GM18511 (cell line): Measurements from ENCODE around the gene ABHD16B.
"Not testable (repeated sequence)": the region's sequence is repeated elsewhere in the genome, so short reads cannot be mapped to it uniquely, and the experiment has no call there.

Experiments used
- ATAC-seq: cut with Tn5 transposase; IDR thresholded peaks from one replicate; pipeline ENCODE4 v1.9.1; 2021; ENCODE audit warnings: mild to moderate bottlenecking, moderate library complexity; ENCODE audit not compliant: unreplicated experiment

ABHD16B gene

DNA sequence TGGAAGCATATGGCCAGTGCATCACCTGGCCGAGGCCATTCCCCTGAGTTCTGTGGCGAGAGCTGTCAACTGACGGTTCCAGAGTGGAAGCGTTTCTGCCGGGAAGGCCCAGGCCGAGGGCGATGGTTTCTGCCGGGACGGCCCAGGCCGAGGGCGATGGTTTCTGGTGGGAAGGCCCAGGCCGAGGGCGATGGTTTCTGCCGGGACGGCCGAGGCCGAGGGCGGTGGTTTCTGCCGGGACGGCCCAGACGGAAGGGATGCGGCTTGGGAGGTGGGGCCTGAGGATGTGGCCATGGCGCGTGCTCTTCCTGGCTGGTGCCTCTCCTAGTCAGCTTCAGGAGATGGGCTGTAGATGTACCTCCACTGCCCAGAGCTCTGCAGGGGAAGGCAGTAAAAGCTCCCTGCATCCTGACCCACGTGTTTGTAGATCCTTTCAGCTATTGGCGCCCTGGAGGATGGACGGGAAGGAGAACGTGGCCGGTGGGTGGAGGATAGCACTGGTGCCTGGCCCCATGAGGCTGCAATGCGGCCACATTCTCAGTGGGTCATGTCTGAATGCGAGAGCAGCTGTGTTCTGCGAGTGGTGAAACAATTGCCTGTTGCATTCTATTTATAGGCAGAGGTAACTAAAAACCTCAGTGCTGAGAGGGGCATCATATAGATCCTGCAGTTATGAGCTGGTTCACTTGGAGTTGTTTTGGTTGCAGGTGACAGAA is 16.6 kb downstream of the ABHD16B start:
- no peak for ATAC-seq

GRCh38 chr20:63878899-63879663 is 17.8 kb downstream of the ABHD16B start:
- no peak for ATAC-seq

DNA sequence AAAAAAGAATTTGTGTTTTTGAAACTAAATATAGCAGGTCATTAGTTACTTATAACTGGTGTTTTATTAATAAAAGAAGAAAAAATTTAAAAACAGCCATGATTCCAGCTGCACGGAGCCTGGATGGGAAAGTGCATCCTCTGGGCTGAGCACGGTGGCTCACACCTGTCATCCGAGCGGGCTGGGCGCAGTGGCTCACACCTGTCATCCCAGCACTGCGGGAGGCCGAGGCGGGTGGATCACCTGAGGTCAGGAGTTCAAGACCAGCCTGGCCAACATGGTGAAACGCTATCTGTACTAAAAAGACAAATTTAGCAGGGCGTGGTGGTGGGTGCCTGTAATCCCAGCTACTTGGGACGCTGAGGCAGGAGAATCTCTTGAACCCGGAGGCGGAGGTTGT is 19.6 kb downstream of the ABHD16B start:
- not testable (repeated sequence) for ATAC-seq

DNA sequence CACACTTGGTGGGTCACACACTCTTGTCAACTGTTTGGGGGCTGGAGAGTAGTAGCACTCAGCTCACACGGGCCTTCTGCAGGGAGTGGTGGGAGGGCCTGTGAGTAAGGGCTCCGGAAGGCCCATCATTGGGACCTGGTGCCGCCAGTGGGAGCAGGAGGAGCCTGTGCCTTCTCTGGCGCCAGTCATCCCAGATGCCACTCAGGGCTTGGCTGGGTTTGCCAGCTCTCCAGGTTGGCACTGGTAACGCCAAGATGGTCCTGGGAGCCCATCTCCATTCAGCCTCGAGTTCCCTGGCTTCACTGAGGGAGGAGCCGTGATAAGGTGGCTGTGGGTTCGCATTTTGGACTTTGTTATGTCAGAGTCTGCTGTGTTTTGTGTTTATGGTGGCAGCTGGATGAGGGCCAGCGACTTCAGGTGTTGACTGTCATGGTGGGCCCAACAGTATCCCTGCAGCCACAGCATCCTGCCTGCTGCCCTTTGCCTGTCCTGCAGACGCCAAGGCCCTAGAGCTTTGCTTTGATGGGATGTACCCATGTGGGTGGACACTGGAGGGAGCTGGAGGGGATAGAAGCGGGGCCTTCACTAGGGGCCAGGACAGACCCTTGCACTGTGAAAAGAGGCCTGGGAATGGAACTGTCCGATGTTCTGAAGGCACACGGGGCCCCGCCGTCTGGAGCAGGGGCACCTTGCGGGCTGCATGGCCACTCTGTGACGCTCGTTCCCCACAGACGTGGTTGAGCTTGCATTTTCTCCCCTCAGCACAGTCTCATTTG is 20.3 kb downstream of the ABHD16B start:
- ATAC-seq: no peak

GRCh38 chr20:63882257-63883200 is 21.2 kb downstream of the ABHD16B start:
- no peak for ATAC-seq

DNA sequence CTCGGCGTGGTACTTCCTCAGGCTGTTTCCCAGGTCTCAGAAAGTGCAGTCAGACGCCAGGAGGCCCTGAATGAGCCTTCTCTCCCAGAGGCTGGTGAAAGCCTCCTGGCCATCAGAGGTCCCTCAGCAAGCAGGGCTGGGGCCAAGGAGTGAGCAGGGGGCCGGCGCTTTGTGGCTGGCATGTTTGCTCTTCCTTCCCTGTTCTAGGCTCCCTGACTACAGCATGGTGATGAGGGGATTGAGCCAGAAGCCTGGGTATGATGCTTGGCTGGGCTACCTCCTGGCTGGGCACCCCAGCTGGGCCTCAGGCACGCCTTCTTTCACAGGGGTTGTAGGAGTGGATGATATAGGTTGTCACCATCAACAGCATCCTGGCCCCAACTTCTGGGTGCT is 21.9 kb downstream of the ABHD16B start:
- ATAC-seq: no peak

DNA sequence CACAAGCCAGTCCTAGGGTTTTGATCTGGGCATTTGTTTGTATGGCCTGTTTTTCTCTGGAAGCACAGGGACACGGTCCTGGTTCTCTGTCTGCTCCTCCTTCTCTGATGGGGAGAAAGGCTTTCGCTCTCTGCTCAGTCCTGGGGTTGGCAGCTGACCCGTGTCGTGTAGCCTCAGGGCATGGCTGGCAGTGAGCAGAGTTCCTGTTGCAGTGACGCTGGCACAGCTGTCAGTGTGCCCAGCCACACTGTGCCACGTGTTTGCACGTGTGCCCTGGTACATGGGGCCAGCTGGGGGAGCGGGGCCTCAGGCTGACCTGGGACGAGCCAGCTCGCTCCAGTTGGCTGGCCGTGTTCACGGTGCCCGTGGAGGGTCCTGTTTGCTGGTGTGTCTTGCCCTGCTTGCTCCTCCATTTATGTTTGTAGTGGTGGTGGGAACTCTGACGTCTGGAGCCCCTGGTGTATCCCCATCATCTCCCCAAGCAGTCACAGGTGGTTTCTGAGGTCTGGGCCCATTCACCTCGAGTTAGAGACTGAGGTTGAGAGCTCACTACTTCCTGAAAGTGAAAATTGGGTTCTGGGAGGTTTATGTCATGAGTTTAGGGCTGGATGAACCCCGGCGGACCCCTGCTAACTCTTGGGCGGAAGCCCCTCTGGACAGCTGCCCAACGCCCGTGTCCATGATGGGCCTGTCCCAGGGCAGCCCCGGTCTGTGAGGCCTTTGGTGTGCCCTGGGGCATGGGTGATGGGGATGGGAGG is 23.4 kb downstream of the ABHD16B start:
- no peak for ATAC-seq

GRCh38 chr20:63885264-63886053 is 24.2 kb downstream of the ABHD16B start:
- ATAC-seq: no peak

GRCh38 chr20:63886054-63886419 is 24.7 kb downstream of the ABHD16B start:
- no peak for ATAC-seq

DNA sequence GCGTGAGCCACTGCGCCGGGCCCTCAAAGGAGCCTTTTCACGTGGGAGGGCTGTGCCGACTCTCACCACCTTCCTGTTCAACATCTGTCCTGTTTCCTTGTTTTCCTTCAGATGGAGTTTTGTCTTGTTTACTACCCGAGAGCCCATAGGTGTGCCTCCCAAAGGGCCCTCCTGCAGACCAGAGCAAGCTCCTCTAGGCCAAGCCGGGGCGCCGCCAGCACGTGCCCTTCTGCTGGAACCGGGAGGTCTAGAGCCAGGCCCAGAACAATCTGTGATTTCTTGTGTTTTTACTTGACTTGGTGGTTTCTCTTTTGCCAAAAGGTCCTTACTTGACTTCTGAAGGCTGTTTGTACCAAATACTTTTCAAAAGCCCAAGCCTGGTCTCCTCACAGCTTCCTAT is 25.6 kb downstream of the ABHD16B start:
- no peak for ATAC-seq

DNA sequence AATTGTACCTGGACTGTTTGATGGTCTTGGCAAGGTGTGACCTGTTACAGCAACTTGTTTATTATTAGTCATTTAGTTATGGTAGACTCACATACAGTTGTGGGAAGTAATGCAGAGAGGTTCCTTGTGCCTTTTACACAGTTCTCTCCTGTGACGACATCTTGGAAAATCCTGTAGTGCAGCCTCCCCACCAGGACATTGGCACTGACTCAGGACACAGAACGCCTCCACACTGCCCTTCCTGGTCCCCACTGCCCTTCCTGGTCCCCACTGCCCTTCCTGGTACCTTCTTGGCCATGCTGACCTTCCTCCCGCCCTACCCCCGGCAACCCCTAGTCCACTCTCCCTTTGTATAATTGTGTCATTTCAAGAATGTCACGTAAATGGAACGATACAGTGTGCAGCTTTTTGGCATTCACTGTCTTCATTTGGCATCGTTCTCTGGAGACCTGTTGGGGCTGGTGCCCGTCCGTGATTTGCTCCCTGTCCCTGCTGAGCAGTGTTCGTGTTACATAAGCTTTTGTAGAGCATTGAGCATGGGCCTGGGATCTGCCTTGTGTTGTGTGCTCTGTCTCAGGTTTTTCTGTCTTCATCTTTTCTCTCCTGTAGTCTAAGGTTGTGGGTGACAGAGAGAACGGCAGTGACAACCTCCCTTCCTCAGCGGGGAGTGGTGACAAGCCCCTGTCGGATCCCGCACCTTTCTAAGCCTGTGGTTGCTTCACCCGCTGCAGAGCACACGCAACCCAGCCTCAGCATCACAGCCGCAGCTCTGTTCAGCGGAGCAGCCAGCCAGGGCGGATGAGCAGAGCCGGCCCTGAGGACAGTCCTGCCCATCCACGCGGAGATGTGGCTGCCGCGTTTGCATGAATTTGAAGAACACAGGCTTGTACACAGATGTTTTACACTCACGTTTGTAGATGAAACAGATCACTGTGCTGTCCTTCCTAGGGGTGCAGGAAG is 28.2 kb downstream of the ABHD16B start:
- ATAC-seq: no peak

- ATAC-seq: no peak
These were observed 28.9 kb downstream of the ABHD16B start for GRCh38 chr20:63890201-63890576.

DNA sequence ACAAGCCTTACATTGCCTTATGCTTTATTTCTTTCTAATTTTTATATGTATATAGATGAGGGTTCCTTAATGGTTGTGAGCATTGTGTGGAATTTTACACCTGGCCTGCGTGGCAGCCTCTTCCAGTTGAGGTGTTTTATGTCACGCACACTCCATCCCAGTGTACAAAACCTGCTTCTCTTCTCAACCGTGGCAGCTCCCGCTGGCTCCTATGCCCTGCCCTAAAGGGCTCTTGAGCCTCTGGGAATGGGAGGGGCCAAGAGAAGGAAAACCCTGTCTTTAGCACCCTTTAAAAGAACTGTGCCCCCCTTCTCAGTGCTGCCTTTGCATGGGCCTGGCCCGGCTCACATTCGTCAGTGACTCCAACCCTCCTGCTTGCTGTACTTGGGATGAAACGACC is 29.3 kb downstream of the ABHD16B start:
- ATAC-seq: no peak

- ATAC-seq: no peak
These were observed 30.0 kb downstream of the ABHD16B start for GRCh38 chr20:63891061-63892002.

DNA sequence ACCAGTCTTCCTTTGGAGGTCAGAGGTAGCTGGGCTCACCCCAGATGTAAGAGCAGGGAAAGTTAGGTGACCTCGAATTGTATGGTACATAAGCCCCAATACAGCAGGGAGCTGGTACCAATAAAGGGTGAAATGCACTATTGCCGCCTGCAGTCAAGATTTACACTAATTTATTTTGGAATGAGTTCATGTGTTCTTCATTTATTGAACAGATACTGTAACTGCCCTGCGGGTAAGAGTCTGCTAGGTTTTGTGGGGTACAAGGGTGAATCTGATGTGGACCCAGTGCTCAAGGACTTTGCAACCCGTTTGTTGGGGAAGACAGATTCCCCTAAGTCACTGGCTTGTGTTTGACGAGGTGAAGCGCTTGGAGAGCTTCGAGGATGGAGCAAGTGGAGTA is 31.1 kb downstream of the ABHD16B start:
- ATAC-seq: no peak

DNA sequence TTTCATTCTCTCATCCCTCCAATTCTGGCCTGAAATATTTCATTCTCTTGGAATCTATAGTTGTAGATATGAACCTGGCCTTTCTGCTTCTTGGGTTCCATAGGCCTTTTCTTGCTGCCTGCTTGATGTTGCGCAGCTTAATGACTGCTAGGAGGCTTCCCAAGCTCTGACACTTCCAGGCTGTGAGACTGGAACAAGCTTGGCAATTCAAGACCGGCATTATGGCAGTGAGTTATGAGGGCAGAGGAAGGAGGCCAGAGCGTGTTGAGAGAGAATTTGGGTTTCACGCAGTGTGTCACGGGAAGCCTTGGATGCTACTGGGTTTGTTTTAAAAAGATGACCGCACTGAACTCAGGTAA is 32.7 kb downstream of the ABHD16B start:
- no peak for ATAC-seq
